Hepatocyte (in vitro differentiated cells): ENCODE results near the gene HMGN5.

Source experiments
- CTCF ChIP-seq: fragments of 200-600 bp; sonication (generic); IDR thresholded peaks from 2 replicates; pipeline ENCODE4 v1.5.1; 2016; ENCODE audit warnings: antibody characterized with exemption, mild to moderate bottlenecking; ENCODE audit not compliant: poor library complexity
- EZH2phosphoT487 ChIP-seq: fragments of 200-600 bp; sonication (generic); IDR thresholded peaks from one replicate; pipeline ENCODE4 v1.6.1; 2018; ENCODE audit warnings: antibody characterized with exemption, mild to moderate bottlenecking, low read depth, moderate library complexity; ENCODE audit not compliant: unreplicated experiment, severe bottlenecking

DNA sequence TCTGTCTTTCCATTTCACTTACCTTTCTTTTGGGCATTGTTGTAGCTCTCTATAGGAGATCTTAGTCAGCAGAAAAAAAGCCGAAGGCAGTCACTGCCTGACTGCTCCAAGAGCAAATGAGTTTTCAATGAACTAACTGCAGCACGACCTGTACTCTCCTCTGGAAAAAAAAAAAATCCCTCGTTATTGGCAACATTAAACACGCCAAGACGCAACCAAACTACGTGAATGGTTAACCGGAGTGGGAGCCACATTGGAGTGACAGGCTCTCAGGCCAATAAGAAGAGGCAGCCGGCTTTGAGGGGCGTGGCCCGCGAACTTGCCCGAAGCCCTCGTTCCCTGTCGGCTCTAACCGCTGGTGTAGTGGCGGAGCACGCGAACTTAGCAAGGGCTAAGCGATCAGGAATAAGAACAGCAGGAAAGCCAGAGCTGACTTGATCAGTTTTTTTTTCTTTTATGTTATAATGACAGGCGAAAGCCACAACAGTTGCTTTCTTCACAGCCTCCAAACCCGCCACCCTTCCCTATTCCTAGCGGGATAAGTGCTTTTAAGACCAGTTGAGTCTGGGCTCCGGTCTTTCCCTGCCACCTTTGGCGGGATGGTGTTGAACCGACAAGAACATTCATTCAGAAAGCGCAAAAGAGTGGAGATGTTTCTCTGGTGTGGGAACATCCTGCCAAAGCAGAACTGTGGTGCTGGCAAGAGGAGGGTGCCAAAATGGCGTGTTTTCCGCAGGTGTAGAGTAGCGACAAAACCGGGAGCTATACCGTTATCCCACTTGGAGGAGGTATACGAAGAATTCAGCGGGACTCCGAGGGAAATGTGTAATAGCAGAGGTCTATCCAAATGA lies 80.0 kb downstream of the HMGN5 start:
- TF ChIP-seq CTCF (no peak), EZH2phosphoT487 (no peak)
